Skeletal muscle cell (primary cell): ENCODE data around the gene RELCH.
A peak's percentile ranks its signal among the peaks of the same experiment; 100 is the strongest.

Experiments used
- DNase-seq: peaks from one replicate; pipeline ENCODE4 v3.0.0-alpha.2; 2010; ENCODE audit warnings: low read depth
- H3K4me3 ChIP-seq: 2 replicates; pipeline ENCODE4 v1.5.1; 2011; ENCODE audit warnings: low read depth, mild to moderate bottlenecking, control low read depth, low read length, moderate library complexity

Gene RELCH

DNA sequence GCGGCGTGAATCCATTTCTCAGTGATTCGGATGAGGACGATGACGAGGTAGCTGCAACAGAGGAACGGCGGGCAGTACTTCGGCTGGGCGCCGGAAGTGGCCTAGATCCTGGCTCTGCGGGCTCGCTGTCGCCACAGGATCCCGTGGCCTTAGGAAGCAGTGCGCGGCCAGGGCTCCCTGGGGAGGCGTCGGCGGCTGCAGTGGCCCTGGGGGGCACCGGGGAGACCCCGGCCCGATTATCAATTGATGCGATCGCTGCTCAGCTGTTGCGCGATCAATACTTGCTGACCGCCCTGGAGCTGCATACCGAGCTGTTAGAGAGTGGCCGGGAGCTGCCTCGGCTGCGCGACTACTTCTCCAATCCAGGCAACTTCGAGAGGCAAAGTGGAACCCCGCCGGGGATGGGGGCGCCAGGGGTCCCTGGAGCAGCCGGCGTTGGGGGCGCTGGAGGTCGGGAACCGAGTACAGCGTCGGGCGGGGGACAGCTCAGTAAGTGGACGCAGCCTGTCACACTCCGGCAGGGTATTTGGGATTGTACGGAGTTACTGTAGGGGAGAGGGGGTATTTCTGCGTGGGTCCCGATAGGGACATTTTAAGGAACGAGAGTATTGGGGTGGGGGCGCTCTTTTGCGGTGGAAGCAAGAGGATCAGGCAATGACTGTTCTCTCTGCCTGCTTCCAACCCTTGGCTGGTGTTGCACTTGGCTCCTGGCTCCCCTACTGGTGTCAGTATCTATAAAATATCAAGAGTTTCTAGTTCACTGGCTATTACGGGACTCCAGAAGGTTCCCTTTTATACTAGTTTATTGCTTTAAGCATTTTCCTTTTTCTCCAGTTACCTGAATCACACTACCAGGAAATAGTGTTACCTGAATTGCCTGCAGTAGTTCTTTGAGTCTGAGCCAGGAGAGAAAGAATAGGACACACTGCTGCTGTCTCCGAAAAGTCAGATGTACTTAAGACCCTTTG is 772 bp downstream of the RELCH start:
- H3K4me3 ChIP-seq = peak overlapping the region; percentile 86
- DNase-seq = no peak

- DNase-seq = no peak
These were observed 2.2 kb downstream of the RELCH start for GRCh38 chr18:62189208-62189607.

DNA sequence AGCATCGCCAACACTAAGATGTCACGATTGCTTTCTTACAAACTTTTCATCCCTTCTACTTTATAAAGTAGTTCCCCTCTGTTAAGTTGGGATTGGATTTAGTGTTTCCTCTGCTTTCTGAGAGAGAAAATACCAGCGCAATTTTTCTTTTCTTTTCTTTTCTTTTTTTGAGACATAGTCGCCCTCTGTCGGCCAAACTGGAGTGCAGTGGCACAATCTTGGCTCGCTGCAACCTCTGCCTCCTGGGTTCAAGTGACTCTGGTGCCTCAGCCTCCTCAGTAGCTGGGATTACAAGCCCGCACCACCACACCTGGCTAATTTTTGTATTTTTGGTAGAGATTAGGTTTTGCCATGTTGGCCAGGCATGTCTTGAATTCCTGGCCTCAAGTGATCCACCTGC is 9.0 kb downstream of the RELCH start:
- H3K4me3 ChIP-seq = no peak overlapping the region
- DNase-seq = no peak

More at GRCh38 chr18:62189208-62189607, 2.2 kb downstream of the RELCH start:
- peak overlapping the region; percentile 86 for H3K4me3 ChIP-seq

GRCh38 chr18:62196980-62197379 is 9.9 kb downstream of the RELCH start:
- no peak overlapping the region for H3K4me3 ChIP-seq
- DNase-seq = no peak

GRCh38 chr18:62198259-62198658 is 11.2 kb downstream of the RELCH start:
- H3K4me3 ChIP-seq = no peak overlapping the region
- DNase-seq = no peak

DNA sequence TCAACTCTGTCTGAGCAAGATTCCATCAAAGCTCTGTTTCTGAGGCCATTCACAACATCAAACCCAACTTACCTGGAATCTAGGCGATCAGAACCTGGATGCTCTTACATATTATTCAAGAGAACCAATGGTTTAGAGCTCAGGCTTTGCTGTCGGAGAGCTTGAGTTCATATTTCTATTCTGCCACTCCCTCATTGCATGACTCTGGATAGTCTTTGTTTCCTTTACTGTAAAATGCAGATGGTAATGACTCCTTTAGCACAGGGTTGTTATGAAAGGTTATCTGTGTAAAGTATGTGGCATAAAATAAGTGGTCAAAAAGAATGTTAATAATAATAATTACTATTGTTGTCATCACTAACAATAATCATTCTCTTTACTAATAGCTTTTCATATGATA is 12.6 kb downstream of the RELCH start:
- DNase-seq = no peak
- H3K4me3 ChIP-seq = no peak overlapping the region

- H3K4me3 ChIP-seq = no peak overlapping the region
- DNase-seq = no peak
These were observed 13.3 kb downstream of the RELCH start for GRCh38 chr18:62200121-62200914.

- no peak overlapping the region for H3K4me3 ChIP-seq
- DNase-seq = no peak
These were observed 14.8 kb downstream of the RELCH start for GRCh38 chr18:62201870-62202269.

GRCh38 chr18:62205824-62206223 is 18.8 kb downstream of the RELCH start:
- DNase-seq = no peak
- no peak overlapping the region for H3K4me3 ChIP-seq

GRCh38 chr18:62206593-62206992 is 19.5 kb downstream of the RELCH start:
- no peak for DNase-seq
- H3K4me3 ChIP-seq = no peak overlapping the region

GRCh38 chr18:62209046-62209445 is 22.0 kb downstream of the RELCH start:
- no peak for DNase-seq
- no peak overlapping the region for H3K4me3 ChIP-seq

DNA sequence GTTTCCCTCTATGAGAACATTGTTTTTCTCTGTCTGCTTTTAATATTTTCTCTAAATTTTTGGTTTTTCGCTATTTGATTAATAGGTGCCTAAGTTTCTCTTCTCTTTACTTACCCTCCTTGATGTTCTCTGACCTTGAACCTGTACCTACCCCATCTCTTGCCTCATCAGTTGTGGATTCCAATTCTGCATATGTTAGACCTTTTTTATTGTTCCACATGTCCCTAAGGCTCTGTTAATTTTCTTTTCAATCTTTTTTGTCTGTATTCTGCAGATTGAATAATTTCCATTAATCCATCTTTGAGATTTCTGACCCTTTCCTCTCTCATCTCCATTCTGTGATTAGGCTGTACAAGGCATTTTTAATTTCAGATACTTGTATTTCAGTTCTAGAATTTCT is 23.1 kb downstream of the RELCH start:
- no peak overlapping the region for H3K4me3 ChIP-seq
- DNase-seq = no peak

- DNase-seq = no peak
- H3K4me3 ChIP-seq = no peak overlapping the region
These were observed 24.3 kb downstream of the RELCH start for GRCh38 chr18:62211325-62211828.

GRCh38 chr18:62214790-62215189 is 27.7 kb downstream of the RELCH start:
- no peak overlapping the region for H3K4me3 ChIP-seq
- DNase-seq = no peak

DNA sequence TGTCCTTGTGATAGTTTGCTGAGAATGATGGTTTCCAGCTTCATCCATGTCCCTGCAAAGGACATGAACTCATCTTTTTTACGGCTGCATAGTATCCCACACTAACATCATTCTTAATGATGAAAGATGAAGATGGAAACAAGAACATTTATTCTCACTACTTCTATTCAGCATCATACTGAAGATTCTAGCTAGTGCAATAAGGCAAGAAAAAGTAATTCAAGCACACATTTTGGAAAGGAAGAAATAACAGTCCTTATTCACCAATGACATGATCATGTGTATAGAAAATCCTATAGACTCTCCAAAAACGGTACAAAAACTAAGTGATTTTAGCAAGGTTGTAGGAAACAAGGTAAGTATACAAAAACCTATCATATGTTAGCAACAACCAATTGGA is 37.2 kb downstream of the RELCH start:
- no peak overlapping the region for H3K4me3 ChIP-seq
- no peak for DNase-seq

GRCh38 chr18:62226047-62226446 is 39.0 kb downstream of the RELCH start:
- no peak for DNase-seq
- no peak overlapping the region for H3K4me3 ChIP-seq

GRCh38 chr18:62236252-62236651 is 49.2 kb downstream of the RELCH start:
- no peak overlapping the region for H3K4me3 ChIP-seq
- no peak for DNase-seq

- H3K4me3 ChIP-seq = no peak overlapping the region
- DNase-seq = no peak
These were observed 52.4 kb downstream of the RELCH start for GRCh38 chr18:62239475-62239874.

GRCh38 chr18:62242955-62243354 is 55.9 kb downstream of the RELCH start:
- no peak for DNase-seq
- H3K4me3 ChIP-seq = no peak overlapping the region

DNA sequence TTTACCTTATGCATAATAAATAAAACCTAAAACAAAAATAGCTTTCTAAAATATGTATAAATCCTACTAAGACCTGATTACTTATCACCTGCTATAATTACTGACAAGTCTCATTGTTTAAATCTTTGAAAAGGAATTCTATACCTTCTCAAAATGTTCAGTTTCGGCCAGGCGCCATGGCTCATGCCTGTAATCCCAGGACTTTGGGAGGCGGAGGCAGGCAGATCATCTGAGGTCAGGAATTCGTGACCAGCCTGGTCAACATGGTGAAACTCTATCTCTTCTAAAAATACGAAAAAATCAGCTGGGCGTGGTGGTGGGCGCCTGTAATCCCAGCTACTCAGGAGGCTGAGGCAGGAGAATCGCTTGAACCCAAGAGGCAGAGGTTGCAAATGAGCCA is 58.1 kb downstream of the RELCH start:
- DNase-seq = no peak
- no peak overlapping the region for H3K4me3 ChIP-seq
